SU-DHL-6 (cell line): ENCODE measurements around the gene LMX1A.

ENCODE experiments used
- EZH2phosphoT487 ChIP-seq: fragments of 200-600 bp; sonication (generic), shearing (Covaris generic); conservative IDR thresholded peaks from 2 replicates; pipeline ENCODE4 v1.6.1; 2018; ENCODE audit warnings: mild to moderate bottlenecking, antibody characterized with exemption, low read length, moderate library complexity, mixed read lengths
- TF ChIP-seq, protein P1 (sequence below): fragments of 200-600 bp; sonication (generic); IDR thresholded peaks from one replicate; pipeline ENCODE4 v1.5.1; 2017; ENCODE audit warnings: antibody characterized with exemption, mild to moderate bottlenecking, low read length, moderate library complexity; ENCODE audit not compliant: insufficient read depth, poor library complexity, severe bottlenecking

DNA sequence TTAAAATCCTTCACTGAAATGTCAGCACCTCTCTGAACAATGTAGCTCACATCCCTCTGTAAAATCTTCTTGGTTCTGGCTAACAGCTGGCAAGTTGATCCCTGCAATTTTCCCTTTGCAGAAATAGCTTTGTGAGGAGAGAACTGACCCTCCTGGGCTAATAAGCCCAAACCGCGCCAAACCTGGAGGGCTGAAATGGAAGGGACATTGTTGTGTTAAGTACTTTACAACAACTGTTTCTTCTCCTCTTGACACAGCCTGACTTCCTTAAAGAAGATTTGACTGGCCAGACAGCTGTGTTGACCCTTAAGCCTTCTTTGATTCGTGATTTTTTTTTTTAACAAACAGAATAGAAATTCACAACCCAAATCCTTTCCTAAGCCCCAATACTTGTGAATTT lies 5.7 kb downstream of the LMX1A start:
- TF ChIP-seq, protein P1, sequence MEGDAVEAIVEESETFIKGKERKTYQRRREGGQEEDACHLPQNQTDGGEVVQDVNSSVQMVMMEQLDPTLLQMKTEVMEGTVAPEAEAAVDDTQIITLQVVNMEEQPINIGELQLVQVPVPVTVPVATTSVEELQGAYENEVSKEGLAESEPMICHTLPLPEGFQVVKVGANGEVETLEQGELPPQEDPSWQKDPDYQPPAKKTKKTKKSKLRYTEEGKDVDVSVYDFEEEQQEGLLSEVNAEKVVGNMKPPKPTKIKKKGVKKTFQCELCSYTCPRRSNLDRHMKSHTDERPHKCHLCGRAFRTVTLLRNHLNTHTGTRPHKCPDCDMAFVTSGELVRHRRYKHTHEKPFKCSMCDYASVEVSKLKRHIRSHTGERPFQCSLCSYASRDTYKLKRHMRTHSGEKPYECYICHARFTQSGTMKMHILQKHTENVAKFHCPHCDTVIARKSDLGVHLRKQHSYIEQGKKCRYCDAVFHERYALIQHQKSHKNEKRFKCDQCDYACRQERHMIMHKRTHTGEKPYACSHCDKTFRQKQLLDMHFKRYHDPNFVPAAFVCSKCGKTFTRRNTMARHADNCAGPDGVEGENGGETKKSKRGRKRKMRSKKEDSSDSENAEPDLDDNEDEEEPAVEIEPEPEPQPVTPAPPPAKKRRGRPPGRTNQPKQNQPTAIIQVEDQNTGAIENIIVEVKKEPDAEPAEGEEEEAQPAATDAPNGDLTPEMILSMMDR = no peak
- TF ChIP-seq EZH2phosphoT487 = no peak
